HG03469 (cell line): ENCODE results near the gene TBXAS1.
"Not testable (repeated sequence)": the region's sequence is repeated elsewhere in the genome, so short reads cannot be mapped to it uniquely, and the experiment has no call there.

ENCODE experiments used
- ATAC-seq: cut with Tn5 transposase; IDR thresholded peaks from one replicate; pipeline ENCODE4 v1.9.1; 2021; ENCODE audit warnings: mild to moderate bottlenecking, moderate library complexity, moderate number of reproducible peaks; ENCODE audit not compliant: unreplicated experiment

The TBXAS1 gene

GRCh38 chr7:139825666-139826290 is 3.3 kb upstream of the TBXAS1 start:
- no peak for ATAC-seq

- ATAC-seq: no peak
Measured at GRCh38 chr7:139827042-139827441, 2.0 kb upstream of the TBXAS1 start.

GRCh38 chr7:139828446-139828845 is 618 bp upstream of the TBXAS1 start:
- no peak for ATAC-seq

GRCh38 chr7:139829775-139830117 is 682 bp downstream of the TBXAS1 start:
- ATAC-seq: no peak

- no peak for ATAC-seq
Measured at GRCh38 chr7:139830292-139830691, 1.2 kb downstream of the TBXAS1 start.

- ATAC-seq: no peak
Measured at GRCh38 chr7:139830782-139831501, 1.9 kb downstream of the TBXAS1 start.

- not testable (repeated sequence) for ATAC-seq
Measured at GRCh38 chr7:139835848-139836247, 6.8 kb downstream of the TBXAS1 start.

- not testable (repeated sequence) for ATAC-seq
Measured at GRCh38 chr7:139837291-139837690, 8.2 kb downstream of the TBXAS1 start.

- no peak for ATAC-seq
Measured at GRCh38 chr7:139838276-139838675, 9.2 kb downstream of the TBXAS1 start.

- ATAC-seq: no peak
Measured at GRCh38 chr7:139838876-139839275, 9.8 kb downstream of the TBXAS1 start.

GRCh38 chr7:139840776-139841175 is 11.7 kb downstream of the TBXAS1 start:
- ATAC-seq: no peak

GRCh38 chr7:139842401-139843210 is 13.5 kb downstream of the TBXAS1 start:
- no peak for ATAC-seq

GRCh38 chr7:139843211-139843537 is 14.1 kb downstream of the TBXAS1 start:
- not testable (repeated sequence) for ATAC-seq

GRCh38 chr7:139844779-139845442 is 15.8 kb downstream of the TBXAS1 start:
- ATAC-seq: no peak

GRCh38 chr7:139845443-139845805 is 16.4 kb downstream of the TBXAS1 start:
- no peak for ATAC-seq

GRCh38 chr7:139846297-139846696 is 17.2 kb downstream of the TBXAS1 start:
- no peak for ATAC-seq

GRCh38 chr7:139848274-139848673 is 19.2 kb downstream of the TBXAS1 start:
- ATAC-seq: no peak

GRCh38 chr7:139850906-139851305 is 21.8 kb downstream of the TBXAS1 start:
- no peak for ATAC-seq

GRCh38 chr7:139851770-139852481 is 22.9 kb downstream of the TBXAS1 start:
- ATAC-seq: no peak

- ATAC-seq: no peak
Measured at GRCh38 chr7:139852482-139852845, 23.4 kb downstream of the TBXAS1 start.
